WI38 (cell line): ENCODE measurements around the gene STON2.

Experiments used
- H3K4me3 ChIP-seq: 2 replicates; pipeline ENCODE4 v1.5.1; 2011; ENCODE audit warnings: low read depth, mild to moderate bottlenecking, control low read depth, low read length
- CTCF ChIP-seq: IDR thresholded peaks from 2 replicates; pipeline ENCODE4 v1.5.1; 2012; ENCODE audit warnings: low read depth, mild to moderate bottlenecking, control low read depth, low read length

Gene STON2

GRCh38 chr14:81392052-81392451 is 8.1 kb downstream of the STON2 start:
- H3K4me3 ChIP-seq, result no peak overlapping the region
- no peak for TF ChIP-seq CTCF

GRCh38 chr14:81390696-81391095 is 9.4 kb downstream of the STON2 start:
- TF ChIP-seq CTCF, result no peak

GRCh38 chr14:81388336-81388735 is 11.8 kb downstream of the STON2 start:
- H3K4me3 ChIP-seq, result no peak overlapping the region
- TF ChIP-seq CTCF, result no peak

More at GRCh38 chr14:81390696-81391095, 9.4 kb downstream of the STON2 start:
- H3K4me3 ChIP-seq, result no peak overlapping the region

GRCh38 chr14:81386290-81386745 is 13.8 kb downstream of the STON2 start:
- TF ChIP-seq CTCF, result no peak
- H3K4me3 ChIP-seq, result no peak overlapping the region

GRCh38 chr14:81385886-81386285 is 14.2 kb downstream of the STON2 start:
- TF ChIP-seq CTCF, result no peak
- no peak overlapping the region for H3K4me3 ChIP-seq

GRCh38 chr14:81385419-81385818 is 14.7 kb downstream of the STON2 start:
- TF ChIP-seq CTCF, result no peak
- no peak overlapping the region for H3K4me3 ChIP-seq

- H3K4me3 ChIP-seq, result no peak overlapping the region
- TF ChIP-seq CTCF, result no peak
Observed at GRCh38 chr14:81384900-81385299, 15.2 kb downstream of the STON2 start.
